Activated T-cell treated with anti-CD3 and anti-CD28 coated beads, Interleukin-2, amount 50 U/mL, for 4 hours (primary cell): ENCODE data around the gene HAPLN2. TPM values are rescaled to one million over a fixed set of nuclear protein-coding genes. Genes with fewer than 3 reads are reported as not detected.

Experiments used
- ATAC-seq, 2 donors: fragments of 200-7000 bp; cut with Tn5 transposase; one replicate each; pipeline ENCODE4 v1.10.0; 2021
- DNase-seq: peaks from one replicate; pipeline ENCODE4 v3.0.0-alpha.2; 2020
- H3K27me3 Mint-ChIP-seq: one replicate; pipeline ENCODE4 v1.8.0; 2021; ENCODE audit warnings: low read depth, mixed read lengths
- H3K36me3 Mint-ChIP-seq: one replicate; pipeline ENCODE4 v1.8.0; 2022; ENCODE audit warnings: mixed read lengths; ENCODE audit not compliant: insufficient read depth
- H3K4me1 Mint-ChIP-seq: one replicate; pipeline ENCODE4 v1.8.0; 2021; ENCODE audit warnings: low read depth, mixed read lengths
- H3K4me3 Mint-ChIP-seq: one replicate; pipeline ENCODE4 v1.8.0; 2021; ENCODE audit warnings: mild to moderate bottlenecking, moderate library complexity, mixed read lengths
- H3K9me3 Mint-ChIP-seq: one replicate; pipeline ENCODE4 v1.8.0; 2021; ENCODE audit warnings: mixed read lengths
- total RNA-seq, 3 donors: library from RNA; stranded (reverse); gene quantifications; one replicate each; pipeline ENCODE4 v1.2.1, GENCODE V29; 2021

The HAPLN2 gene
- total RNA-seq, 3 donors from 2014 or later = not detected

DNA sequence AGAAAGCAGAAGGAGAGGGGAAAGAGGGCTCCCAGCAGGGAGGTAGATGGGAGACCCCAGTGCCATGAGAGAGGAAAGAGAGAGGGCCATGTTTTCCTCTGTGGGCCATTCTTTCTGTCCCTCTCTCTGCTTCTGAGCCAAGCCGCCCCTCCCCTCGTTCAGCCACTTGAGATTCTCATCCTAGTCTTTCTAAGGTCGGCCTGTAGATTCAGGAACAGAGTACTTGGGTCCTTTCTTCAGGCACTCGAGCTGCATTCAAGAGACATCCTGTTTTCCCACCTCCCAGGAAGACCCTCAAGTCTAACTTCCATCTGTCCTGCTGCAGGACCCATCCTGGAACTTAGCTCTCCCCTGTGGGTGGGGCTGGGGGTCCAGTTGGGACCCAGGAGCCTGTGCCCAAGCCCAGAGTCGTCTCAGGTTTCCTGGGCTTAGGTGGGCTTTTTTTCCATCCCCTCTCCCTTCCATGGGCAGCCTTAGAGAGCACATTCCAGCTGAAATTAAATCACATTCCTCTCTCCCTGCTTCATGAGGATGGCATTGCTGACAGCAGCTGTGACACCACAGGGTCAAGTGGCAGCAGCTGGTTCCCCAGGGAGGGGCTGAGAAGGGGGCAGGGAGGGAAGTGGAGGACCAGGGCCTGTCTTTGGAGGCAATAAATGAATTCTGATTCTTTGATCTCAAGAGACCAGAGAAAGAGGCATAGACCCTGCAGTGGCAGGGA lies 45.0 kb downstream of the HAPLN2 start:
- no peak for ATAC-seq
- DNase-seq = no peak
- H3K36me3 Mint-ChIP-seq = no peaks in the 10 kb centered on the region
- H3K9me3 Mint-ChIP-seq = no peaks in the 10 kb centered on the region
- no peak overlapping the region for H3K4me3 Mint-ChIP-seq
- no peaks in the 10 kb centered on the region for H3K27me3 Mint-ChIP-seq
- H3K4me1 Mint-ChIP-seq = peaks cover 26% of the 10 kb centered on the region

GRCh38 chr1:156664767-156665411 lies 45.7 kb downstream of the HAPLN2 start:
- Mint-ChIP-seq H3K4me3 (no peak overlapping the region), H3K4me1 (peaks cover 19% of the 10 kb centered on the region), H3K9me3 (no peaks in the 10 kb centered on the region), H3K27me3 (no peaks in the 10 kb centered on the region), H3K36me3 (no peaks in the 10 kb centered on the region)
- DNase-seq (no peak), ATAC-seq (no peak)

- no peak overlapping the region for H3K4me3 Mint-ChIP-seq
- no peaks in the 10 kb centered on the region for H3K27me3 Mint-ChIP-seq
- ATAC-seq (no peak), DNase-seq (no peak)
- H3K4me1 Mint-ChIP-seq = peaks cover 13% of the 10 kb centered on the region
- H3K36me3 Mint-ChIP-seq = no peaks in the 10 kb centered on the region
- H3K9me3 Mint-ChIP-seq = no peaks in the 10 kb centered on the region
These were observed 46.3 kb downstream of the HAPLN2 start for GRCh38 chr1:156665539-156665938.

GRCh38 chr1:156666862-156667609 lies 47.8 kb downstream of the HAPLN2 start:
- H3K9me3 Mint-ChIP-seq = no peaks in the 10 kb centered on the region
- H3K4me1 Mint-ChIP-seq = peaks cover 2% of the 10 kb centered on the region
- DNase-seq (no peak), ATAC-seq (no peak)
- H3K27me3 Mint-ChIP-seq = peaks cover 3% of the 10 kb centered on the region
- no peaks in the 10 kb centered on the region for H3K36me3 Mint-ChIP-seq
- no peak overlapping the region for H3K4me3 Mint-ChIP-seq

- no peak for ATAC-seq
- no peak for DNase-seq
- Mint-ChIP-seq H3K9me3 (no peaks in the 10 kb centered on the region), H3K27me3 (peaks cover 8% of the 10 kb centered on the region), H3K4me1 (no peaks in the 10 kb centered on the region), H3K4me3 (no peak overlapping the region), H3K36me3 (no peaks in the 10 kb centered on the region)
These were observed 48.4 kb downstream of the HAPLN2 start for GRCh38 chr1:156667610-156667967.

DNA sequence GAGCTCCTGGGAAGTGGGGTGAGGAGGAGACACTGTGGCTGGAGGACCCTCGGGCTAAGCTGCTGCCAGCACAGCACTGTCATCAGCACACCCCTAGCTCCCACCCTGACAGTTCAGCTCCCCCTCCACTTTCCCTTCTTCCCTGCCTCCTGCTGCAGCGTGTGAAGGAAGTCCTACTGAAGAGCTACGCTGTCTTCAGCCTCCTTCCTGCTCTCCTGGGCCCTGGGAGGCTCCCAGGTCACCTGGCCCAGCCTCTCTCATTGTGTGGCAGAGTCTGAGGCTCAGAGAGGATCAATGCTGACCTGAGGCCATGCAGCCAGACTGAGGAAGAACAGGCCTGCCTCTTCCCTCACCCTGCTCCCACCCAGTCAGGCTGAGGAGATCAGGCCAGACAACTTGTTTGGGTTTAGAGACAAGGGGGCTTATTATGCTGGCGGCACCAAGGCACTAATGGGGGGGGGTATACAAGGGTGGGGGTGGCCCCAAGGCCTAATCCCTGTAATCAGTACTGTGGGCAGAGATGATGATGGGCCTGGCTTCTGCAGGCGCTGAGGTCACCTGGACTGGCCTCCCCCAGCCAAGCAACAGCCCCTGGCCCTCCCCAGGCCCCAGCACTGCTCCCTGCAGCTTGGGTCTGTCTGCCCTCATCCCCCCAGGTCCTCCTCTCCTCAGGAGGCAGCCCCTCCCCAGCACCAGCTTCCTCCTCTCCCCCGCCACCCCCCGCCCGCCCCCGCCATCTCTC lies 48.9 kb downstream of the HAPLN2 start:
- no peak for ATAC-seq
- no peak overlapping the region for H3K4me3 Mint-ChIP-seq

GRCh38 chr1:156668801-156669637 lies 49.8 kb downstream of the HAPLN2 start:
- Mint-ChIP-seq H3K27me3 (peaks cover 17% of the 10 kb centered on the region), H3K9me3 (no peaks in the 10 kb centered on the region), H3K4me1 (no peaks in the 10 kb centered on the region), H3K4me3 (no peak overlapping the region), H3K36me3 (no peaks in the 10 kb centered on the region)
- no peak for ATAC-seq
- DNase-seq = no peak

More for the DNA sequence above, 48.9 kb downstream of the HAPLN2 start:
- Mint-ChIP-seq H3K9me3 (no peaks in the 10 kb centered on the region), H3K36me3 (no peaks in the 10 kb centered on the region), H3K27me3 (peaks cover 10% of the 10 kb centered on the region), H3K4me1 (no peaks in the 10 kb centered on the region)
- DNase-seq = no peak

DNA sequence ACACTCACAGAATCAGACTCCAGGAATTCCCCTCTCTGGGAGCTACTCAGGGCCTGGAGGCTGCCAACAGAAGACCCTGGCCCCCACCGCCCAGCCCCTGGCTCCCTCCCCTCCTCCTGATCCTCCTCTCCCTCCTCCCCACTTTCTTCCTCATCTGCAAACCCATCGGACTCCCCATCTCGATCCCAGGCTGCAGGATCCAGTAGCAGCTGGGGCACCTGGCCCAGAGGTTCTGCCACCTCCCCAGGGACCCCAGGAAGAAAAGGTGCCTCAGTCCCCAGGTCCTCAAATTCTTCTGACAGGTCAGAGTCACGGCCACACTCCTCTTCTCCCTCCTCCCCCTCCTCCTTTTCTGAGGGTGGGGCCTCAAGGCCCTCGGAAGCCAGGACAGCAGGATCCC lies 50.6 kb downstream of the HAPLN2 start:
- DNase-seq = no peak
- no peak for ATAC-seq
- H3K27me3 Mint-ChIP-seq = peaks cover 20% of the 10 kb centered on the region
- H3K9me3 Mint-ChIP-seq = no peaks in the 10 kb centered on the region
- H3K36me3 Mint-ChIP-seq = no peaks in the 10 kb centered on the region
- H3K4me1 Mint-ChIP-seq = no peaks in the 10 kb centered on the region
- H3K4me3 Mint-ChIP-seq = no peak overlapping the region

- Mint-ChIP-seq H3K4me1 (no peaks in the 10 kb centered on the region), H3K4me3 (no peak overlapping the region), H3K9me3 (no peaks in the 10 kb centered on the region), H3K27me3 (peaks cover 25% of the 10 kb centered on the region), H3K36me3 (no peaks in the 10 kb centered on the region)
- ATAC-seq (no peak), DNase-seq (no peak)
These were observed 51.1 kb downstream of the HAPLN2 start for GRCh38 chr1:156670359-156670758.

- no peak for DNase-seq
- H3K4me1 Mint-ChIP-seq = no peaks in the 10 kb centered on the region
- H3K9me3 Mint-ChIP-seq = no peaks in the 10 kb centered on the region
- ATAC-seq = no peak
- H3K4me3 Mint-ChIP-seq = no peak overlapping the region
- H3K36me3 Mint-ChIP-seq = no peaks in the 10 kb centered on the region
- peaks cover 29% of the 10 kb centered on the region for H3K27me3 Mint-ChIP-seq
These were observed 51.6 kb downstream of the HAPLN2 start for GRCh38 chr1:156670791-156671190.

- Mint-ChIP-seq H3K36me3 (no peaks in the 10 kb centered on the region), H3K4me1 (no peaks in the 10 kb centered on the region), H3K4me3 (no peak overlapping the region), H3K27me3 (peaks cover 34% of the 10 kb centered on the region), H3K9me3 (no peaks in the 10 kb centered on the region)
- ATAC-seq (no peak), DNase-seq (no peak)
These were observed 52.6 kb downstream of the HAPLN2 start for GRCh38 chr1:156671804-156672203.

DNA sequence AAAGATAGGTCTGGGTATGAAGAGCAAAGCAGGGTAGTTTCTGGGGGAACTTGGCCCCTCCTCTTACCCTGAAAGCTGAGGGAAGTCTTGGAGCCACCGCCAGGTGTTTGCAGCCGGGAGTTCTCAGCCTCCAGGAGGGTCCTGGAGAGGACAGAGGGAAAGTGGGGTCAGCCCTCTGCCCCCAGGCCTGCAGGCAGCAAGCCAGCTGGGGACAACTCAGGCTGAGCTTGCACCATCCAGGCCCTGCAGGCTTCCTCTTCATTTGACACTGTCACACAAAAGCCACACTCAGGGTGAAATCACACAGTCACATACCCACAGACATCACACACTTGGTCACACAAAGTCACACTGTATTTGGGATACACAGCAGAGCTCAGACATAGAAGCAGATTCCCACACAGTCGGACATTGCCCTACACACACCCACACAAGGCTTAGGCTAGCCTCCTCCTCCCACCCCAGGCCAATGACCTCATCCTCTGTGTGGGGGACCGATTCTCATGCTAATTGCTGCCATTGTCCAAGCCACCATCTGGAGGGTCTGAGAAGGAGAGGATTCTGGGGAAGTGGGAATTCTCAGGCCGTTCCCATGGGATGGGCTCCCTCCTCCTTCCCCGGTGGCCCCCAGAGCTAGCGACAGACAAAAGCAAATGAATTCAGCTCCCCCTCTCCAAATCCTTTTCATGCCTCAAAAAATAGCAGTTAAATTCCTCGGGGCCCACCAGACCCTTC lies 54.3 kb downstream of the HAPLN2 start:
- ATAC-seq = no peak
- Mint-ChIP-seq H3K27me3 (peaks cover 51% of the 10 kb centered on the region), H3K4me3 (no peak overlapping the region), H3K36me3 (no peaks in the 10 kb centered on the region), H3K9me3 (no peaks in the 10 kb centered on the region), H3K4me1 (peaks cover 11% of the 10 kb centered on the region)
- DNase-seq = no peak
